NCI-H1930 (cell line): ENCODE results near the gene PTH1R.

Experiments
- DNase-seq, 2 experiments: peaks; one replicate each; lab custom pipeline; 2025; lab: John Stamatoyannopoulos, UW

The PTH1R gene

GRCh38 chr3:46930166-46930944, 52.8 kb downstream of the PTH1R start:
- DNase-seq = no peak

- no peak for DNase-seq
Measured at GRCh38 chr3:46930945-46931403, 53.5 kb downstream of the PTH1R start.

- no peak for DNase-seq
Measured at GRCh38 chr3:46931631-46932331, 54.3 kb downstream of the PTH1R start.

- no peak for DNase-seq
Measured at GRCh38 chr3:46932455-46933225, 55.1 kb downstream of the PTH1R start.

- DNase-seq = no peak
Measured at GRCh38 chr3:46933261-46933660, 55.7 kb downstream of the PTH1R start.

- DNase-seq = no peak
Measured at GRCh38 chr3:46934072-46934471, 56.6 kb downstream of the PTH1R start.

- no peak for DNase-seq
Measured at GRCh38 chr3:46934498-46935167, 57.1 kb downstream of the PTH1R start.

GRCh38 chr3:46935168-46935858, 57.8 kb downstream of the PTH1R start:
- DNase-seq = no peak

- no peak for DNase-seq
Measured at GRCh38 chr3:46935989-46936558, 58.6 kb downstream of the PTH1R start.

GRCh38 chr3:46936733-46937250, 59.3 kb downstream of the PTH1R start:
- no peak for DNase-seq

GRCh38 chr3:46938118-46938517, 60.6 kb downstream of the PTH1R start:
- no peak for DNase-seq

- DNase-seq = no peak
Measured at GRCh38 chr3:46939578-46940445, 62.3 kb downstream of the PTH1R start.

- no peak for DNase-seq
Measured at GRCh38 chr3:46942076-46942475, 64.6 kb downstream of the PTH1R start.

- DNase-seq = no peak
Measured at GRCh38 chr3:46942481-46943236, 65.1 kb downstream of the PTH1R start.

- no peak for DNase-seq
Measured at GRCh38 chr3:46943237-46944187, 66.0 kb downstream of the PTH1R start.

GRCh38 chr3:46944191-46944590, 66.7 kb downstream of the PTH1R start:
- DNase-seq = no peak

GRCh38 chr3:46946416-46946815, 68.9 kb downstream of the PTH1R start:
- no peak for DNase-seq
